Liver (tissue), 9 donors: ENCODE results near the gene KLHL42. TPM values are rescaled to one million over a fixed set of nuclear protein-coding genes. Genes with fewer than 3 reads are reported as not detected.

Source experiments
- DNase-seq: peaks from one replicate; pipeline ENCODE4 v3.0.0-alpha.2; 2017; ENCODE audit warnings: low spot score
- H3K27ac ChIP-seq, 2 donors: one replicate each; pipeline ENCODE4 v1.7.0; 2013; ENCODE audit warnings: inconsistent platforms in 2 of 2, low read length in 2 of 2, control low read depth in 1 of 2, low read depth in 1 of 2, mild to moderate bottlenecking in 1 of 2
- H3K27me3 ChIP-seq, 4 donors: one replicate each; pipeline versions ENCODE4 v1.6.1 to v1.7.0; 2013; ENCODE audit warnings: low read length in 3 of 4, inconsistent platforms in 1 of 4, mild to moderate bottlenecking in 1 of 4, moderate library complexity in 1 of 4; ENCODE audit not compliant: control insufficient read depth in 4 of 4, insufficient read depth in 4 of 4
- H3K36me3 ChIP-seq, 4 donors: one replicate each; pipeline versions ENCODE4 v1.6.1 to v1.7.0; 2013; ENCODE audit warnings: low read length in 3 of 4, mild to moderate bottlenecking in 3 of 4, low read depth in 1 of 4, moderate library complexity in 1 of 4; ENCODE audit not compliant: control insufficient read depth in 4 of 4, insufficient read depth in 3 of 4
- H3K4me1 ChIP-seq, 4 donors: one replicate each; pipeline versions ENCODE4 v1.6.1 to v1.7.0; 2013; ENCODE audit warnings: low read length in 3 of 4, mild to moderate bottlenecking in 3 of 4, moderate library complexity in 1 of 4; ENCODE audit not compliant: control insufficient read depth in 4 of 4, insufficient read depth in 4 of 4
- H3K4me3 ChIP-seq, 3 donors: one replicate each; pipeline versions ENCODE4 v1.6.1 to v1.7.0; 2013; ENCODE audit warnings: low read length in 3 of 3, control low read depth in 1 of 3, low read depth in 1 of 3, mild to moderate bottlenecking in 1 of 3
- H3K9ac ChIP-seq, 2 donors: one replicate each; pipeline ENCODE4 v1.7.0; 2013; ENCODE audit warnings: low read length in 2 of 2, mild to moderate bottlenecking in 2 of 2, moderate library complexity in 2 of 2, control low read depth in 1 of 2, low read depth in 1 of 2
- H3K9me3 ChIP-seq, 4 donors: one replicate each; pipeline versions ENCODE4 v1.6.1 to v1.7.0; 2013; ENCODE audit warnings: low read length in 3 of 4; ENCODE audit not compliant: control insufficient read depth in 4 of 4
- ATF3 ChIP-seq: IDR thresholded peaks from 2 replicates; pipeline ENCODE4 v1.6.1; 2016; ENCODE audit warnings: antibody characterized with exemption
- EGR1 ChIP-seq, 2 donors: IDR thresholded peaks; 2 replicates each; pipeline ENCODE4 v1.6.1; 2016 to 2018; ENCODE audit warnings: antibody characterized with exemption in 2 of 2, low read depth in 2 of 2
- FOXA2 ChIP-seq: IDR thresholded peaks from 2 replicates; pipeline ENCODE4 v1.6.1; 2016; ENCODE audit warnings: antibody characterized with exemption
- GABPA ChIP-seq, 2 donors: IDR thresholded peaks in 1 of 2; conservative IDR thresholded peaks in 1 of 2; 2 replicates each; pipeline ENCODE4 v1.6.1; 2016; ENCODE audit warnings: antibody characterized with exemption in 2 of 2, mild to moderate bottlenecking in 1 of 2, moderate library complexity in 1 of 2
- HNF4A ChIP-seq, 2 donors: conservative IDR thresholded peaks; 2 replicates each; pipeline ENCODE4 v1.6.1; 2016; ENCODE audit warnings: antibody characterized with exemption in 2 of 2, mild to moderate bottlenecking in 2 of 2
- HNF4G ChIP-seq: IDR thresholded peaks from 2 replicates; pipeline ENCODE4 v1.6.1; 2016; ENCODE audit warnings: antibody characterized with exemption
- MAX ChIP-seq: IDR thresholded peaks from 2 replicates; pipeline ENCODE4 v1.6.1; 2016; ENCODE audit warnings: antibody characterized with exemption
- NR2F2 ChIP-seq: IDR thresholded peaks from 2 replicates; pipeline ENCODE4 v1.6.1; 2016; ENCODE audit warnings: antibody characterized with exemption
- RAD21 ChIP-seq, 2 donors: IDR thresholded peaks; 2 replicates each; pipeline ENCODE4 v1.6.1; 2016; ENCODE audit warnings: antibody characterized with exemption in 2 of 2, mild to moderate bottlenecking in 2 of 2
- RXRA ChIP-seq, 2 donors: IDR thresholded peaks; 2 replicates each; pipeline ENCODE4 v1.6.1; 2017 to 2018; ENCODE audit warnings: antibody characterized with exemption in 2 of 2, mild to moderate bottlenecking in 1 of 2
- SP1 ChIP-seq: IDR thresholded peaks from 2 replicates; pipeline ENCODE4 v1.6.1; 2018; ENCODE audit warnings: antibody characterized with exemption, mild to moderate bottlenecking
- TAF1 ChIP-seq: conservative IDR thresholded peaks from 2 replicates; pipeline ENCODE4 v1.6.1; 2016; ENCODE audit warnings: antibody characterized with exemption, mild to moderate bottlenecking
- YY1 ChIP-seq: IDR thresholded peaks from 2 replicates; pipeline ENCODE4 v1.6.1; 2016; ENCODE audit warnings: antibody characterized with exemption, mild to moderate bottlenecking
- WGBS: extraction: QIAGEN DNeasy Blood & Tissue Kit; methylation state at CpG from one replicate; pipeline ENCODE4 v1.1.7; 2013; 5-methylcytosine and 5-hydroxymethylcytosine counted together
- polyA plus RNA-seq, 2 donors: library from polyadenylated mRNA; stranded (reverse) in 1 of 2; unstranded in 1 of 2; fragments of 200-250 nt in 1 of 2; fragments of >200 nt in 1 of 2; fragmentation: Nextera tagmentation in 1 of 2; extraction: Ambion mirVana in 1 of 2; gene quantifications; one replicate each; pipeline versions ENCODE4 v1.2.1 to v1.2.3, GENCODE V29; 2013 to 2015
- total RNA-seq, 2 donors: library from RNA; depleted of rRNA; stranded (reverse); fragments of >200 nt; gene quantifications; one replicate each; pipeline ENCODE4 v1.2.3, GENCODE V29; 2014
- donor health status: healthy.
- donor health status: healthy.
- donor health status: healthy.
- donor health status: healthy.
- donor health status: healthy.

Gene KLHL42
- total and polyA plus RNA-seq, 4 donors = 3.6 to 13.4 (median 6.4) TPM

GRCh38 chr12:27777141-27777540 is 2.9 kb upstream of the KLHL42 start:
- Histone ChIP-seq H3K36me3 (no peaks in the 10 kb centered on the region), H3K9me3 (no peaks in the 10 kb centered on the region), H3K4me3 (no peak overlapping the region), H3K27me3 (no peaks in the 10 kb centered on the region), H3K4me1 (peaks cover 9 to 14% (median 11%) of the 10 kb centered on the region in 4 donors), H3K9ac (no peak overlapping the region), H3K27ac (no peak overlapping the region)
- WGBS = 93% methylated on average over 5 of the region's 5 CpGs
- no peak for TF ChIP-seq MAX
- TF ChIP-seq FOXA2 = no peak
- no peak for TF ChIP-seq HNF4A (conservative IDR thresholded peaks at IDR 0.05)
- no peak for TF ChIP-seq RXRA (IDR thresholded peaks at IDR 0.05)
- TF ChIP-seq RAD21 (IDR thresholded peaks at IDR 0.05) = no peak
- TF ChIP-seq HNF4G = no peak
- no peak for DNase-seq

GRCh38 chr12:27778206-27778605 is 1.8 kb upstream of the KLHL42 start:
- Histone ChIP-seq H3K4me1 (peaks cover 9 to 14% (median 11%) of the 10 kb centered on the region in 4 donors), H3K9ac (no peak overlapping the region), H3K9me3 (no peaks in the 10 kb centered on the region), H3K27me3 (no peaks in the 10 kb centered on the region), H3K27ac (no peak overlapping the region), H3K36me3 (no peaks in the 10 kb centered on the region), H3K4me3 (no peak overlapping the region)
- TF ChIP-seq GABPA (IDR thresholded peaks at IDR 0.05 in 1 of 2, conservative IDR thresholded peaks at IDR 0.05 in 1 of 2) (no peak), EGR1 (IDR thresholded peaks at IDR 0.05; ENCODE audit: low read depth in 2 of 2) (no peak), RXRA (IDR thresholded peaks at IDR 0.05) (no peak), NR2F2 (no peak), YY1 (no peak), ATF3 (no peak)
- no peak for DNase-seq
- WGBS = 22% methylated on average over 1 of the region's 1 CpG

GRCh38 chr12:27779416-27779919 is 565 bp upstream of the KLHL42 start:
- WGBS = 6% methylated on average over 36 of the region's 36 CpGs
- Histone ChIP-seq H3K9ac (peak overlapping the region; percentile 27 to 29), H3K36me3 (no peaks in the 10 kb centered on the region), H3K27me3 (no peaks in the 10 kb centered on the region), H3K9me3 (no peaks in the 10 kb centered on the region), H3K4me1 (peaks cover 9 to 14% (median 11%) of the 10 kb centered on the region in 4 donors), H3K27ac (peak overlapping the region; percentile 43 to 76), H3K4me3 (peak overlapping the region; percentile 46 to 98 (median 81))
- DNase-seq = no peak
- no peak for TF ChIP-seq ATF3
- no peak for TF ChIP-seq HNF4A (conservative IDR thresholded peaks at IDR 0.05)
- TF ChIP-seq RXRA (IDR thresholded peaks at IDR 0.05) = no peak
- no peak for TF ChIP-seq SP1
- TF ChIP-seq RAD21 (IDR thresholded peaks at IDR 0.05) = no peak
- TF ChIP-seq TAF1 = no peak
